HG03108 (cell line): Measurements from ENCODE around the gene LTB4R.
A peak's percentile ranks its signal among the peaks of the same experiment; 100 is the strongest.

ENCODE experiments used
- ATAC-seq: cut with Tn5 transposase; IDR thresholded peaks from one replicate; pipeline ENCODE4 v1.9.1; 2021; ENCODE audit warnings: moderate library complexity; ENCODE audit not compliant: unreplicated experiment

The LTB4R gene, protein sequence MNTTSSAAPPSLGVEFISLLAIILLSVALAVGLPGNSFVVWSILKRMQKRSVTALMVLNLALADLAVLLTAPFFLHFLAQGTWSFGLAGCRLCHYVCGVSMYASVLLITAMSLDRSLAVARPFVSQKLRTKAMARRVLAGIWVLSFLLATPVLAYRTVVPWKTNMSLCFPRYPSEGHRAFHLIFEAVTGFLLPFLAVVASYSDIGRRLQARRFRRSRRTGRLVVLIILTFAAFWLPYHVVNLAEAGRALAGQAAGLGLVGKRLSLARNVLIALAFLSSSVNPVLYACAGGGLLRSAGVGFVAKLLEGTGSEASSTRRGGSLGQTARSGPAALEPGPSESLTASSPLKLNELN

DNA sequence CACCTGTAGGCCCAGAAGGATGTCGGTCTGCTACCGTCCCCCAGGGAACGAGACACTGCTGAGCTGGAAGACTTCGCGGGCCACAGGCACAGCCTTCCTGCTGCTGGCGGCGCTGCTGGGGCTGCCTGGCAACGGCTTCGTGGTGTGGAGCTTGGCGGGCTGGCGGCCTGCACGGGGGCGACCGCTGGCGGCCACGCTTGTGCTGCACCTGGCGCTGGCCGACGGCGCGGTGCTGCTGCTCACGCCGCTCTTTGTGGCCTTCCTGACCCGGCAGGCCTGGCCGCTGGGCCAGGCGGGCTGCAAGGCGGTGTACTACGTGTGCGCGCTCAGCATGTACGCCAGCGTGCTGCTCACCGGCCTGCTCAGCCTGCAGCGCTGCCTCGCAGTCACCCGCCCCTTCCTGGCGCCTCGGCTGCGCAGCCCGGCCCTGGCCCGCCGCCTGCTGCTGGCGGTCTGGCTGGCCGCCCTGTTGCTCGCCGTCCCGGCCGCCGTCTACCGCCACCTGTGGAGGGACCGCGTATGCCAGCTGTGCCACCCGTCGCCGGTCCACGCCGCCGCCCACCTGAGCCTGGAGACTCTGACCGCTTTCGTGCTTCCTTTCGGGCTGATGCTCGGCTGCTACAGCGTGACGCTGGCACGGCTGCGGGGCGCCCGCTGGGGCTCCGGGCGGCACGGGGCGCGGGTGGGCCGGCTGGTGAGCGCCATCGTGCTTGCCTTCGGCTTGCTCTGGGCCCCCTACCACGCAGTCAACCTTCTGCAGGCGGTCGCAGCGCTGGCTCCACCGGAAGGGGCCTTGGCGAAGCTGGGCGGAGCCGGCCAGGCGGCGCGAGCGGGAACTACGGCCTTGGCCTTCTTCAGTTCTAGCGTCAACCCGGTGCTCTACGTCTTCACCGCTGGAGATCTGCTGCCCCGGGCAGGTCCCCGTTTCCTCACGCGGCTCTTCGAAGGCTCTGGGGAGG lies at the start of gene LTB4R:
Gene LTB4R, plus strand, starts transcription at position 857 of the 959 bp plus-strand sequence. CDS start 4,150 bp downstream, outside the sequence.
- peak; percentile 64 for ATAC-seq

DNA sequence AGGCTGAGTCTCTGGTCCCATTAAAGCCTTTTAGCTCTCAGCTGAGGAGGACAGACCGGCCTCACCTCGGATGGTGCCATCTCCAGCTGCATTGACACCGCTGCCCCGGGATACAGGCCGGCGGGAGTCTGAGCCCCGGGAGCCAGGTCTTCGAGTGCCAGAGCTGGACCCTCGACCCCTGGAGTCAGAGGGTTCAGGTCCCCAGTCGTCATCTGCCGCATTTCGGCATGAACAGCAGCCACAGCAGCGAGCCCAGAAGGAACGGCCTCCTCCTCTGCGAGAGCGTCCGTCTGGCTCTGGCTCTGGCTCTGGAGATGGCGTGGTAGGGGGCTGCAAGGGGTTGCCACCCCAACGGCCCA lies 49.4 kb upstream of the LTB4R start:
- ATAC-seq: no peak

GRCh38 chr14:24262821-24263733 lies 48.2 kb upstream of the LTB4R start, which contains the start of gene TGM1:
TSS of gene TGM1 (minus strand) at chr14:24263177. CDS start at chr14:24262352, 825 bp downstream.
- ATAC-seq: no peak

- ATAC-seq: no peak
These were observed 47.5 kb upstream of the LTB4R start for GRCh38 chr14:24263848-24264247.

DNA sequence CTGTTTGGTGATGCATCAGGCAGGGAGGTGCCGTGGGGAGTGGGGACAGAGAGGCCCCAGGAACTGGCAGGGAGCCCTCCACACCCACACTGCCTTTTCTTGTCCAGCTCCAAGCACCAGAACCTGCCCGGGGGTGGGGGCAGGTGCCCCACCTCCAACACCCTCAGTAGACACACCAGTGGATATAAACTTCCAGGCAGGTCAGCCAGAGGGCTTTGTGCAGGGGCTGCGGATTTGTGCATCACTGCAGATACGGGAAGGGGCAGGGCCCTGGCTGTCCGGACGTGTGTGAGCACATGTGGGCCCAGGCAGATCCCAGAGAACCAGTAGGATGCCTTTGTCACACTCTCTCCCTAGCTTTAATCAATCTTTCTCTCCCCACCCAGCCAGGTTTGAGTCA lies 47.0 kb upstream of the LTB4R start:
- no peak for ATAC-seq

DNA sequence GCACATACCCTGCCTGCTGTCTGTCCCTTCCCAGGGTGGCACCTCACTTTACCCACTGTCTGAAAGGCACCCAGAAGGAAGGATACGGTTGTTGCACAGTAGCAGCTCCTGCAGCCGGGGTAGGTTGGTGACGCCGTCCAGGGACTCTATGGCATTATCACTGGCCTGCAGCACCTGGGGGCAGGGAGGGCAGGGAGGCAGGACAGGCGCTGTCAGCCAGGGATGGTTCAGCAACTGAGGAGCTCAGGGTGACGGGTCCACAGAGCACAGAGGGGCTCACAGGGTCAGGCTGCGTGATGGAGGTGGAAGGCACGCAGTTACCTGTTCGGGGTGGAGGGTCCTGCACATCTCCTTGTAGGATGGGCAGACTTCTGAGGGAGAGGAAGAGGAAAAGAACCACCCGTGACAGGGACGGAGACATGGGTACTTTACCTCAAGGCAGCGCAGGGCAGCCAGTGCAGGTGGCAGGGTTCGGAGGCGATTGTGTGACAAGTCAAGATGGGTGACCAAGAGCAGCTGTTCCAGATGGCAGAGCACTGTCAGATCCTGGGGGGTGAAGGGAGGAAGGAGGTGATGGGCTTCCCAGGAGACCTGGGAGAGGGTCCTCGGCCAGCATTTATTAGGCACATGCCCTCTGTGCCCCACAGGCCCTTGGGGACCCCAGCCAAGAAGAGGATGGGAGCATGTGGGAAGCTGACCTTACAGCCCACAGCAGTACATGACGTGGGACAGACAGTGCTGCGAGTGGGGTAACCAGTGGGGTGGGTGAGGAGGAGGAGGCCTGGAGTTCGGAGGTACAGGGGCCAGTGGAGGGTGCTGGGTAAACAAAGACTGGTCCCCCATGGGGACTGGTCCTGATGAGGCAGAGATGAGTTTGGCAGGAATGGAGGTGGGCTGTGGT lies 44.7 kb upstream of the LTB4R start:
- no peak for ATAC-seq

- ATAC-seq: no peak
These were observed 43.8 kb upstream of the LTB4R start for GRCh38 chr14:24267516-24267915.

- ATAC-seq: no peak
These were observed 43.1 kb upstream of the LTB4R start for GRCh38 chr14:24268225-24268624.

GRCh38 chr14:24269368-24269767 lies 41.9 kb upstream of the LTB4R start:
- no peak for ATAC-seq

- no peak for ATAC-seq
These were observed 41.3 kb upstream of the LTB4R start for GRCh38 chr14:24269910-24270536.

GRCh38 chr14:24270537-24271133 lies 40.7 kb upstream of the LTB4R start:
- no peak for ATAC-seq

- ATAC-seq: peak; percentile 83
These were observed 40.0 kb upstream of the LTB4R start, which contains the start of gene RABGGTA for GRCh38 chr14:24271134-24271833. TSS of gene RABGGTA (minus strand) at chr14:24271597. CDS start at chr14:24271115, 482 bp downstream.

GRCh38 chr14:24271834-24272263 lies 39.5 kb upstream of the LTB4R start:
- no peak for ATAC-seq

GRCh38 chr14:24272467-24272866 lies 38.8 kb upstream of the LTB4R start:
- no peak for ATAC-seq

DNA sequence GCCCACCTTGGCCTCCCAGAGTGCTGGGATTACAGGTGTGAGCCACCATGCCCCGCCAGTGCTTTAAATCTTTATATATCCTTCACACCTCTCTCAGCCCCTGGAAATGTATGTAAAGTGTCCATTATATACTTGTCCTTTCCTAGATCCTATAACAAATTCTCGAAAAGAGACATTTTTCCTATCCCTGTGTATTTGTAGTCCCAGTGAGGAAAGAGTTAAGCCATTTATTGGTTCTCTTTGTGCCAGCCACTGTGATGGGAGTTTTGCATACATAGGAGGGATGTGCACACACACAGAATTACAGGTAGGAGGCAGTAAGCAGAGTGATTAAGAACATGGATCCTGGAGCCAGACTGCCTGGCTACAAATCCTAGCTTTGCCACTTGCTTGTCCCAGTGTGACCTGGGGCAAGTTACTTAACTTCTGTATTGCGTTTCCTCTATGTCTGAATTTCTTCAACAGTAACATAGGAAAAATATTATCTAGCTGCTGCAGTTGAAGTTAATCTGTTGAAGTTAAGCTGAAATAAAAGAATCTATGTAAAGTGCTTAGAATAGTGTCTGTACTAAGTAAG lies 37.8 kb upstream of the LTB4R start:
- no peak for ATAC-seq

- peak; percentile 45 for ATAC-seq
These were observed 37.2 kb upstream of the LTB4R start for GRCh38 chr14:24274101-24274543.

DNA sequence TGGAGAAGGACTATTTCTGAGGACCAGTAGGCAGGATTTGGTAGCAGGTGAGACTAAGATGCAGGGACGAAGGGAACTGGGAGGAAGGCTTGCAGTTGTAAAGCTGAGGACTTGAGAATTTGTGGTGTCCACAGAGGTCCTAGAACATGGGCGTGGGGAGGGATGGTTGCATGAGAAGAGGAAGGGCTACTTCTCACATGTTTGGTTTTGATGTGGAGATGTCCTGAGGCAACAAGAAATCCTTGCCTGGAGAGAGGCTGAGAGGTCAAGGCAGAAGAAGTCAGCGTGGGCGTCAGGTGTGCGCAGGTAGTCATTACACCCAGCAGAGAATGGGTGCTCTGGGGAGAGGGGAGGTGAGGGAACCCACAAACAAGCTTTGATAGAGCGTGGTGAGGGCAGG lies 34.2 kb upstream of the LTB4R start:
- ATAC-seq: no peak
